ENCODE data around the gene DDX18.
"Not testable (repeated sequence)": the region's sequence is repeated elsewhere in the genome, so short reads cannot be mapped to it uniquely, and the experiment has no call there.

The DDX18 gene

GRCh38 chr2:117814417-117815264 is at the start of gene DDX18:
DDX18 (plus strand) TSS chr2:117814691; CDS start chr2:117814778, 87 bp downstream.
- DNase-seq (ENCODE audit: low read depth in 2 of 3, low spot score in 1 of 3), result peak; percentile 95 to 96 (median 95)

GRCh38 chr2:117770730-117771129 is 43.8 kb upstream of the DDX18 start:
- DNase-seq (ENCODE audit: low read depth in 2 of 3, low spot score in 1 of 3), result no peak

- no peak for DNase-seq (ENCODE audit: low read depth in 2 of 3, low spot score in 1 of 3)
Observed at GRCh38 chr2:117771969-117772630, 42.4 kb upstream of the DDX18 start.

- DNase-seq (ENCODE audit: low read depth in 2 of 3, low spot score in 1 of 3), result no peak
Observed at GRCh38 chr2:117774716-117775115, 39.8 kb upstream of the DDX18 start.

- no peak for DNase-seq (ENCODE audit: low read depth in 2 of 3, low spot score in 1 of 3)
Observed at GRCh38 chr2:117775703-117776219, 38.7 kb upstream of the DDX18 start.

GRCh38 chr2:117776888-117777287 is 37.6 kb upstream of the DDX18 start:
- no peak for DNase-seq (ENCODE audit: low read depth in 2 of 3, low spot score in 1 of 3)

GRCh38 chr2:117785740-117786139 is 28.8 kb upstream of the DDX18 start:
- DNase-seq (ENCODE audit: low read depth in 2 of 3, low spot score in 1 of 3), result peak in 2 of 3 donors; percentile 7 to 32

GRCh38 chr2:117786520-117786919 is 28.0 kb upstream of the DDX18 start:
- DNase-seq (ENCODE audit: low read depth in 2 of 3, low spot score in 1 of 3), result no peak

GRCh38 chr2:117789505-117789904 is 25.0 kb upstream of the DDX18 start:
- DNase-seq (ENCODE audit: low read depth in 2 of 3, low spot score in 1 of 3), result no peak

- DNase-seq (ENCODE audit: low read depth in 2 of 3, low spot score in 1 of 3), result no peak
Observed at GRCh38 chr2:117794668-117795067, 19.8 kb upstream of the DDX18 start.

GRCh38 chr2:117801826-117802225 is 12.7 kb upstream of the DDX18 start:
- DNase-seq (ENCODE audit: low read depth in 2 of 3, low spot score in 1 of 3), result no peak

- DNase-seq (ENCODE audit: low read depth in 2 of 3, low spot score in 1 of 3), result not testable (repeated sequence)
Observed at GRCh38 chr2:117803644-117804325, 10.7 kb upstream of the DDX18 start.

- DNase-seq (ENCODE audit: low read depth in 2 of 3, low spot score in 1 of 3), result no peak
Observed at GRCh38 chr2:117812443-117812842, 2.0 kb upstream of the DDX18 start.

- DNase-seq (ENCODE audit: low read depth in 2 of 3, low spot score in 1 of 3), result no peak
Observed at GRCh38 chr2:117815946-117816345, 1.5 kb downstream of the DDX18 start.

- no peak for DNase-seq (ENCODE audit: low read depth in 2 of 3, low spot score in 1 of 3)
Observed at GRCh38 chr2:117818921-117819320, 4.4 kb downstream of the DDX18 start.

GRCh38 chr2:117820444-117820843 is 6.0 kb downstream of the DDX18 start:
- no peak for DNase-seq (ENCODE audit: low read depth in 2 of 3, low spot score in 1 of 3)

- DNase-seq (ENCODE audit: low read depth in 2 of 3, low spot score in 1 of 3), result no peak
Observed at GRCh38 chr2:117825437-117825836, 10.9 kb downstream of the DDX18 start.

- not testable (repeated sequence) for DNase-seq (ENCODE audit: low read depth in 2 of 3, low spot score in 1 of 3)
Observed at GRCh38 chr2:117827464-117827863, 13.0 kb downstream of the DDX18 start.

GRCh38 chr2:117828870-117829269 is 14.4 kb downstream of the DDX18 start:
- DNase-seq (ENCODE audit: low read depth in 2 of 3, low spot score in 1 of 3), result no peak

GRCh38 chr2:117832332-117832731 is 17.8 kb downstream of the DDX18 start:
- DNase-seq (ENCODE audit: low read depth in 2 of 3, low spot score in 1 of 3), result no peak

- no peak for DNase-seq (ENCODE audit: low read depth in 2 of 3, low spot score in 1 of 3)
Observed at GRCh38 chr2:117832905-117833613, 18.6 kb downstream of the DDX18 start.

Data from stimulated activated CD4-positive, alpha-beta T cell treated with anti-CD3 and anti-CD28 coated beads, Interleukin-12 subunit alpha, Interleukin-12 subunit beta, amount 100 ng/mL, for 48 hours (primary cell).